Measurements from ENCODE around the gene PMEPA1. TPM values are rescaled to one million over a fixed set of nuclear protein-coding genes. Genes with fewer than 3 reads are reported as not detected.
A peak's percentile ranks its signal among the peaks of the same experiment; 100 is the strongest.

The PMEPA1 gene
- total and polyA plus RNA-seq, 10 donors, result 4.8 to 15.7 (median 9.2) TPM

- Histone ChIP-seq H3K27me3 (replicated peaks in 1 of 7) (peaks cover 0 to 6% (median 0%) of the 10 kb centered on the region in 7 donors), H3K36me3 (no peaks in the 10 kb centered on the region), H3K9me3 (no peaks in the 10 kb centered on the region), H3K4me3 (no peak overlapping the region), H3K4me1 (peaks cover 0 to 33% (median 14%) of the 10 kb centered on the region in 6 donors), H3K27ac (no peak overlapping the region)
- TF ChIP-seq POLR2A (IDR thresholded peaks at IDR 0.05), result no peak
- TF ChIP-seq, protein P1, sequence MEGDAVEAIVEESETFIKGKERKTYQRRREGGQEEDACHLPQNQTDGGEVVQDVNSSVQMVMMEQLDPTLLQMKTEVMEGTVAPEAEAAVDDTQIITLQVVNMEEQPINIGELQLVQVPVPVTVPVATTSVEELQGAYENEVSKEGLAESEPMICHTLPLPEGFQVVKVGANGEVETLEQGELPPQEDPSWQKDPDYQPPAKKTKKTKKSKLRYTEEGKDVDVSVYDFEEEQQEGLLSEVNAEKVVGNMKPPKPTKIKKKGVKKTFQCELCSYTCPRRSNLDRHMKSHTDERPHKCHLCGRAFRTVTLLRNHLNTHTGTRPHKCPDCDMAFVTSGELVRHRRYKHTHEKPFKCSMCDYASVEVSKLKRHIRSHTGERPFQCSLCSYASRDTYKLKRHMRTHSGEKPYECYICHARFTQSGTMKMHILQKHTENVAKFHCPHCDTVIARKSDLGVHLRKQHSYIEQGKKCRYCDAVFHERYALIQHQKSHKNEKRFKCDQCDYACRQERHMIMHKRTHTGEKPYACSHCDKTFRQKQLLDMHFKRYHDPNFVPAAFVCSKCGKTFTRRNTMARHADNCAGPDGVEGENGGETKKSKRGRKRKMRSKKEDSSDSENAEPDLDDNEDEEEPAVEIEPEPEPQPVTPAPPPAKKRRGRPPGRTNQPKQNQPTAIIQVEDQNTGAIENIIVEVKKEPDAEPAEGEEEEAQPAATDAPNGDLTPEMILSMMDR (IDR thresholded peaks at IDR 0.05 in 8 of 11, conservative IDR thresholded peaks at IDR 0.05 in 3 of 11), result no peak
- TF ChIP-seq POLR2AphosphoS5 (IDR thresholded peaks at IDR 0.05), result no peak
- DNase-seq, result no peak
- intact Hi-C loops (cut with DNase I; ENCODE audit: low total_unique reads), result no loop called here
- WGBS, 5 donors, result 81 to 85% (median 82%) methylated on average over 16 to 18 of the region's 18 CpGs
These were observed 41.7 kb downstream of the PMEPA1 start for GRCh38 chr20:57667924-57668782.

DNA sequence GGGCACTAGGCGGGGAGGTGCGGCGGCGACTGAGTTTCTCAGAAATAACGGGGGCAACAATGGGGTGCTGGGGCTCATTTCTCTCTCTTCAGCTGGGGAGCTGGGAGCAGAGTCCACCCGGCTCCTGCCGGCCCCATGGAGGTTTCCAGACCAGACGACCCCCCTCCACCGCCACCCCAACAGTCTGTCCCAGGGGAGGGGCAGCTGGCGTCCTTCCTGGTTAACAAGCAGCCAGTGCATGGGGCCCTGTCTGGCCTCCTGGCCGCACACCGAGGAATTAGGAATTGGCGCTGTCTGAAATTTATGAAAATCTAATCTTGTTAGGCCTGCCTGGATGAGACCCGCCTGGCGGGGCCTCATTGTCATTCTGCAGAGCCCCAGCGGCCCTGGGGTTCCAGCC is 42.4 kb downstream of the PMEPA1 start:
- Histone ChIP-seq H3K36me3 (no peaks in the 10 kb centered on the region), H3K27ac (no peak overlapping the region), H3K4me1 (peaks cover 0 to 31% (median 7%) of the 10 kb centered on the region in 6 donors), H3K27me3 (replicated peaks in 1 of 7) (peaks cover 0 to under 1% (median 0%) of the 10 kb centered on the region in 7 donors), H3K4me3 (no peak overlapping the region), H3K9me3 (no peaks in the 10 kb centered on the region)
- intact Hi-C loops (cut with DNase I; ENCODE audit: low total_unique reads), result no loop called here
- WGBS, 5 donors, result 85 to 93% (median 91%) methylated on average over 16 of the region's 16 CpGs
- TF ChIP-seq POLR2AphosphoS5 (IDR thresholded peaks at IDR 0.05), result no peak
- TF ChIP-seq, protein P1 (IDR thresholded peaks at IDR 0.05 in 8 of 11, conservative IDR thresholded peaks at IDR 0.05 in 3 of 11), result no peak
- TF ChIP-seq POLR2A (IDR thresholded peaks at IDR 0.05), result no peak
- DNase-seq, result peak; percentile 59

- DNase-seq, result peak; percentile 41
- no peaks in the 10 kb centered on the region for H3K27me3 ChIP-seq (replicated peaks in 1 of 7)
- H3K4me1 ChIP-seq, result peaks cover 0 to 28% (median 3%) of the 10 kb centered on the region in 6 donors
- TF ChIP-seq POLR2A (IDR thresholded peaks at IDR 0.05) (no peak), POLR2AphosphoS5 (IDR thresholded peaks at IDR 0.05) (no peak)
- TF ChIP-seq, protein P1 (IDR thresholded peaks at IDR 0.05 in 8 of 11, conservative IDR thresholded peaks at IDR 0.05 in 3 of 11), result no peak
- intact Hi-C loops (cut with DNase I; ENCODE audit: low total_unique reads), result no loop called here
- WGBS, 5 donors, result 89 to 92% (median 90%) methylated on average over 13 of the region's 13 CpGs
- H3K4me3 ChIP-seq, result no peak overlapping the region
- no peaks in the 10 kb centered on the region for H3K36me3 ChIP-seq
- no peak overlapping the region for H3K27ac ChIP-seq
- H3K9me3 ChIP-seq, result no peaks in the 10 kb centered on the region
These were observed 43.0 kb downstream of the PMEPA1 start for GRCh38 chr20:57666834-57667157.

DNA sequence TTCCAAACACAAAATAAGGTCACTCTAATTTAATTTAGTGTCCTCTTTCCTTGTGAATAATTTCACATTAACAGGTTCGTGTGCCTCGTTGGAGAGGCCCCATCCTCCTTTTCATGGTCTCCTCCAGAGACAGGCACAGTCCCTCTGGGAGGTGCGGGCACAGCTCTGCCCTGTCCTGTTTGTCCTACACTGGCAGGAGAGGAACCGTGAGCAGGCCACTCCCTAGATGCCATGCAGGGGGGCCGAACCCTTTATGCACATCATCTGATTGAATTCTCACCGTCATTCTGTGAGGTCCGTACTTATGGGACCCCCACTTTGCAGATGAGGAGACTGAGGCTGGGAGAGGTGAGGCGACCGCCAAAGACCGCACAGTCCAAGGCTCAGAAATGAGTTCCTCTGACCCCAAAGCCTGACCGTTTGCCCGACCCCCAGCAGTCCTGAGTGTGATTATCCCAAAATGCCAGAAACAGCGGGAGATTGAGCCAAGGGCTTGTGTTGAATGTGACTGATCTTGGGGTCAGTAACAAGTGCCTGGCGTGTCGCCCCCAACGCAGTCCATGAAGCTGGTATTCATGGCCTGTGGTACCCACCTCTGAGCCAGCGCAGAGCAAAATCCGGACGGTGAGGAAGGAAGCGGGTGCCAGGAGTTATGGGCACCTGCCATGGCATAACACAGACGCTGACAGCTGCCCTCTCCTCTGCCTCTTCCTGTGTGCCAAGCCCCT is 43.5 kb downstream of the PMEPA1 start:
- no peak overlapping the region for H3K4me3 ChIP-seq
- intact Hi-C loops (cut with DNase I; ENCODE audit: low total_unique reads), result no loop called here

More for the DNA sequence above, 43.5 kb downstream of the PMEPA1 start:
- DNase-seq, result peak; percentile 64
- Histone ChIP-seq H3K36me3 (no peaks in the 10 kb centered on the region), H3K4me1 (peaks cover 0 to 28% (median 2%) of the 10 kb centered on the region in 6 donors), H3K9me3 (no peaks in the 10 kb centered on the region), H3K27ac (no peak overlapping the region), H3K27me3 (replicated peaks in 1 of 7) (no peaks in the 10 kb centered on the region)
- TF ChIP-seq POLR2AphosphoS5 (IDR thresholded peaks at IDR 0.05) (no peak), POLR2A (IDR thresholded peaks at IDR 0.05) (no peak)
- TF ChIP-seq, protein P1 (IDR thresholded peaks at IDR 0.05 in 8 of 11, conservative IDR thresholded peaks at IDR 0.05 in 3 of 11), result no peak
- 81 to 88% (median 84%) methylated on average over 21 of the region's 21 CpGs for WGBS, 5 donors
